Kidney tubule cell (primary cell): ENCODE results near the gene NDUFB4.
"Not testable (repeated sequence)": the region's sequence is repeated elsewhere in the genome, so short reads cannot be mapped to it uniquely, and the experiment has no call there.

Experiments used
- DNase-seq: peaks from one replicate; pipeline ENCODE4 v3.0.0-alpha.2; 2018; ENCODE audit warnings: low spot score

The NDUFB4 gene

GRCh38 chr3:120569222-120570057, 26.7 kb upstream of the NDUFB4 start:
- peak; percentile 57 for DNase-seq

- DNase-seq, result no peak
Observed at GRCh38 chr3:120572027-120572426, 24.1 kb upstream of the NDUFB4 start.

GRCh38 chr3:120587332-120587975, 8.7 kb upstream of the NDUFB4 start:
- DNase-seq, result no peak

GRCh38 chr3:120595788-120596115, 384 bp upstream of the NDUFB4 start:
- no peak for DNase-seq

- DNase-seq, result no peak
Observed at GRCh38 chr3:120596853-120597223, 702 bp downstream of the NDUFB4 start.

GRCh38 chr3:120597445-120598049, 1.4 kb downstream of the NDUFB4 start:
- no peak for DNase-seq

GRCh38 chr3:120599211-120599610, 3.1 kb downstream of the NDUFB4 start:
- no peak for DNase-seq

GRCh38 chr3:120601554-120601953, 5.4 kb downstream of the NDUFB4 start:
- DNase-seq, result no peak

GRCh38 chr3:120602682-120603081, 6.5 kb downstream of the NDUFB4 start:
- DNase-seq, result no peak

GRCh38 chr3:120604382-120604781, 8.2 kb downstream of the NDUFB4 start:
- DNase-seq, result no peak

GRCh38 chr3:120604784-120605183, 8.6 kb downstream of the NDUFB4 start:
- no peak for DNase-seq

- DNase-seq, result no peak
Observed at GRCh38 chr3:120608506-120608905, 12.4 kb downstream of the NDUFB4 start.

GRCh38 chr3:120614765-120615164, 18.6 kb downstream of the NDUFB4 start:
- no peak for DNase-seq

GRCh38 chr3:120615847-120616609, 19.9 kb downstream of the NDUFB4 start:
- DNase-seq, result peak; percentile 26

- DNase-seq, result not testable (repeated sequence)
Observed at GRCh38 chr3:120616745-120617144, 20.6 kb downstream of the NDUFB4 start.

GRCh38 chr3:120622457-120622856, 26.3 kb downstream of the NDUFB4 start:
- no peak for DNase-seq

GRCh38 chr3:120622870-120623726, 27.0 kb downstream of the NDUFB4 start:
- no peak for DNase-seq

- no peak for DNase-seq
Observed at GRCh38 chr3:120623727-120624093, 27.6 kb downstream of the NDUFB4 start.

- peak; percentile 6 for DNase-seq
Observed at GRCh38 chr3:120625159-120625586, 29.0 kb downstream of the NDUFB4 start.

GRCh38 chr3:120634539-120634938, 38.4 kb downstream of the NDUFB4 start:
- DNase-seq, result no peak

GRCh38 chr3:120636795-120637401, 40.8 kb downstream of the NDUFB4 start:
- DNase-seq, result no peak
